GM23338 (cell line): ENCODE results near the gene SDHAF3. TPM values are rescaled to one million over a fixed set of nuclear protein-coding genes. Genes with fewer than 3 reads are reported as not detected.

Source experiments
- ATAC-seq: fragments of 200-7000 bp; cut with Tn5 transposase; 3 replicates; pipeline ENCODE4 v1.9.1; 2020
- DNase-seq: peaks from one replicate; pipeline ENCODE4 v3.0.0-alpha.2; 2015; ENCODE audit warnings: low spot score
- H2AFZ ChIP-seq: fragments of 200-600 bp; sonication (generic); 2 replicates; pipeline ENCODE4 v1.8.0; 2016; ENCODE audit warnings: antibody characterized with exemption, mild to moderate bottlenecking, moderate library complexity
- H3F3A ChIP-seq: fragments of 200-600 bp; sonication (generic); replicated peaks from 2 replicates; pipeline ENCODE4 v1.8.0; 2017; ENCODE audit warnings: antibody characterized with exemption, mixed run types, low read depth
- H3K27ac ChIP-seq: fragments of 200-600 bp; sonication (generic); 2 replicates; pipeline ENCODE4 v1.6.1; 2016; ENCODE audit warnings: low read depth
- H3K27me3 ChIP-seq: fragments of 200-600 bp; sonication (generic); 2 replicates; pipeline ENCODE4 v1.8.0; 2016; ENCODE audit warnings: mild to moderate bottlenecking, mixed run types, moderate library complexity; ENCODE audit not compliant: insufficient read depth
- H3K36me3 ChIP-seq: fragments of 200-600 bp; sonication (generic); 2 replicates; pipeline ENCODE4 v1.8.0; 2016; ENCODE audit warnings: mild to moderate bottlenecking; ENCODE audit not compliant: insufficient read depth
- H3K4me1 ChIP-seq: fragments of 200-600 bp; sonication (generic); 2 replicates; pipeline ENCODE4 v1.8.0; 2016; ENCODE audit warnings: mild to moderate bottlenecking, moderate library complexity; ENCODE audit not compliant: insufficient read depth
- H3K4me2 ChIP-seq: fragments of 200-600 bp; sonication (generic); 2 replicates; pipeline ENCODE4 v1.7.1; 2017; ENCODE audit warnings: mixed run types
- H3K4me3 ChIP-seq: fragments of 200-600 bp; sonication (generic); 2 replicates; pipeline ENCODE4 v1.6.1; 2016; ENCODE audit warnings: mixed run types
- H3K79me2 ChIP-seq: fragments of 200-600 bp; sonication (generic); replicated peaks from 2 replicates; pipeline ENCODE4 v1.8.0; 2017; ENCODE audit warnings: mild to moderate bottlenecking; ENCODE audit not compliant: insufficient read depth
- H3K9me2 ChIP-seq: fragments of 200-600 bp; sonication (generic); 2 replicates; pipeline ENCODE4 v1.8.0; 2017; ENCODE audit not compliant: insufficient read depth
- H4K20me1 ChIP-seq: fragments of 200-600 bp; sonication (generic); replicated peaks from 2 replicates; pipeline ENCODE4 v1.8.0; 2017; ENCODE audit warnings: mild to moderate bottlenecking; ENCODE audit not compliant: insufficient read depth
- H3K27ac Mint-ChIP-seq: 2 replicates; pipeline ENCODE4 v1.8.0; 2020; ENCODE audit warnings: inconsistent platforms, mild to moderate bottlenecking, moderate library complexity, mixed read lengths
- H3K27me3 Mint-ChIP-seq: 3 replicates; pipeline ENCODE4 v1.8.0; 2022; ENCODE audit warnings: low read depth, mild to moderate bottlenecking, moderate library complexity, mixed read lengths, inconsistent platforms; ENCODE audit not compliant: insufficient read depth, poor library complexity
- H3K36me3 Mint-ChIP-seq: 3 replicates; pipeline ENCODE4 v1.8.0; 2021; ENCODE audit warnings: low read depth, mild to moderate bottlenecking, inconsistent platforms, moderate library complexity, mixed read lengths
- H3K4me1 Mint-ChIP-seq: 3 replicates; pipeline ENCODE4 v1.8.0; 2020; ENCODE audit warnings: mild to moderate bottlenecking, inconsistent platforms, mixed read lengths
- H3K4me3 Mint-ChIP-seq: 3 replicates; pipeline ENCODE4 v1.8.0; 2021; ENCODE audit warnings: moderate library complexity, mild to moderate bottlenecking, inconsistent platforms, mixed read lengths
- H3K9me3 Mint-ChIP-seq: 3 replicates; pipeline ENCODE4 v1.8.0; 2020; ENCODE audit warnings: moderate library complexity, mild to moderate bottlenecking, inconsistent platforms, mixed read lengths
- ETS1 ChIP-seq: IDR thresholded peaks from 2 replicates; pipeline ENCODE4 v1.6.1; 2016; ENCODE audit warnings: antibody characterized with exemption
- EZH2 ChIP-seq: fragments of 200-600 bp; sonication (generic); IDR thresholded peaks from one replicate; pipeline ENCODE4 v1.8.0; 2017; ENCODE audit warnings: antibody characterized with exemption, mild to moderate bottlenecking, low read depth; ENCODE audit not compliant: unreplicated experiment
- EZH2phosphoT487 ChIP-seq: fragments of 200-600 bp; sonication (generic); IDR thresholded peaks from one replicate; pipeline ENCODE4 v1.8.1; 2018; ENCODE audit warnings: antibody characterized with exemption; ENCODE audit not compliant: unreplicated experiment
- NANOG ChIP-seq: IDR thresholded peaks from 2 replicates; pipeline ENCODE4 v1.6.1; 2016; ENCODE audit warnings: antibody characterized with exemption, borderline replicate concordance
- ZNF331 ChIP-seq: fragments of 250-450 bp; sonication (Bioruptor Pico); IDR thresholded peaks from 2 replicates; pipeline ENCODE4 v1.5.0; 2020; ENCODE audit warnings: low read depth, mild to moderate bottlenecking, moderate library complexity
- ZNF462 ChIP-seq: fragments of 250-450 bp; sonication (Bioruptor Pico); IDR thresholded peaks from 2 replicates; pipeline ENCODE4 v1.5.0; 2020; ENCODE audit warnings: mild to moderate bottlenecking, moderate library complexity
- polyA plus RNA-seq: library from polyadenylated mRNA; unstranded; fragments of >200 nt; fragmentation: Nextera tagmentation; extraction: Ambion mirVana; gene quantifications from 2 replicates; pipeline ENCODE4 v1.2.1, GENCODE V29; 2016
- total RNA-seq: library from RNA; depleted of rRNA; stranded (reverse); fragments of >200 nt; shearing (Covaris generic); gene quantifications from 2 replicates; pipeline ENCODE4 v1.2.3, GENCODE V29; 2014

SDHAF3 gene
- total and polyA plus RNA-seq, 2 experiments from 2014 or later: 35.5 to 123 TPM

GRCh38 chr7:97079300-97079699 lies 38.2 kb upstream of the SDHAF3 start:
- Histone ChIP-seq H4K20me1 (no peaks in the 10 kb centered on the region), H3K79me2 (no peaks in the 10 kb centered on the region), H3F3A (no peaks in the 10 kb centered on the region), H3K4me1 (no peaks in the 10 kb centered on the region), H3K9me2 (peaks cover 10% of the 10 kb centered on the region; the same call in 1 of the 2 replicates), H3K4me2 (no peak overlapping the region), H2AFZ (0 out of 2 replicates have a peak overlapping the region, but pooled peaks have one; percentile 56), H3K36me3 (no peaks in the 10 kb centered on the region), H3K27ac (no peak overlapping the region), H3K27me3 (no peaks in the 10 kb centered on the region), H3K4me3 (no peak overlapping the region)
- Mint-ChIP-seq H3K27ac (no peak overlapping the region), H3K4me3 (no peak overlapping the region), H3K27me3 (peaks cover 4% of the 10 kb centered on the region), H3K9me3 (peaks cover 25% of the 10 kb centered on the region; the same call in 2 of the 3 replicates), H3K36me3 (peaks cover 20% of the 10 kb centered on the region), H3K4me1 (no peaks in the 10 kb centered on the region)
- DNase-seq (no peak), ATAC-seq (no peak)
- no peak for TF ChIP-seq ZNF462
- no peak for TF ChIP-seq ZNF331 (CRISPR knock-in tag)
- no peak for TF ChIP-seq NANOG
- no peak for TF ChIP-seq EZH2

GRCh38 chr7:97081521-97082300 lies 35.8 kb upstream of the SDHAF3 start:
- TF ChIP-seq ETS1 (no peak), EZH2phosphoT487 (no peak)
- no peak for ATAC-seq
- DNase-seq: no peak

More at GRCh38 chr7:97081521-97082300, 35.8 kb upstream of the SDHAF3 start:
- no peak overlapping the region for H3K4me3 ChIP-seq
- H3K4me1 ChIP-seq: no peaks in the 10 kb centered on the region
- H2AFZ ChIP-seq: no peak overlapping the region
- no peaks in the 10 kb centered on the region for H3F3A ChIP-seq
- Mint-ChIP-seq H3K9me3 (peaks cover 6% of the 10 kb centered on the region; the same call in 1 of the 3 replicates), H3K27ac (no peak overlapping the region), H3K27me3 (peaks cover 1% of the 10 kb centered on the region), H3K4me3 (no peak overlapping the region), H3K36me3 (peaks cover 1% of the 10 kb centered on the region), H3K4me1 (no peaks in the 10 kb centered on the region)
- 0 out of 2 replicates have a peak, but pooled peaks cover 2% of the 10 kb centered on the region for H3K9me2 ChIP-seq
- no peak overlapping the region for H3K27ac ChIP-seq
- no peaks in the 10 kb centered on the region for H4K20me1 ChIP-seq
- H3K4me2 ChIP-seq: no peak overlapping the region
- no peaks in the 10 kb centered on the region for H3K79me2 ChIP-seq
- no peaks in the 10 kb centered on the region for H3K36me3 ChIP-seq
- H3K27me3 ChIP-seq: no peaks in the 10 kb centered on the region
